Aorta (tissue), 5 donors: ENCODE data around the gene ATP5ME. TPM values are rescaled to one million over a fixed set of nuclear protein-coding genes. Genes with fewer than 3 reads are reported as not detected.

Experiments used
- ATAC-seq: fragments of 200-7000 bp; cut with Tn5 transposase; one replicate; pipeline ENCODE4 v1.9.1; 2022; ENCODE audit warnings: moderate library complexity; ENCODE audit not compliant: low FRiP score
- DNase-seq, 2 donors: peaks; one replicate each; pipeline ENCODE4 v3.0.0-alpha.2; 2020
- H3K27ac ChIP-seq, 2 donors: one replicate each; pipeline ENCODE4 v1.5.1; 2013; ENCODE audit warnings: low read length in 2 of 2, mild to moderate bottlenecking in 2 of 2, moderate library complexity in 2 of 2, control low read depth in 1 of 2, inconsistent platforms in 1 of 2, low read depth in 1 of 2
- H3K27me3 ChIP-seq, 2 donors: one replicate each; pipeline ENCODE4 v1.6.1; 2013; ENCODE audit warnings: control low read depth in 1 of 2, low read length in 1 of 2, mild to moderate bottlenecking in 1 of 2, moderate library complexity in 1 of 2; ENCODE audit not compliant: insufficient read depth in 2 of 2, control insufficient read depth in 1 of 2
- H3K36me3 ChIP-seq, 2 donors: one replicate each; pipeline ENCODE4 v1.6.1; 2013; ENCODE audit warnings: control low read depth in 1 of 2, low read length in 1 of 2, mild to moderate bottlenecking in 1 of 2; ENCODE audit not compliant: insufficient read depth in 2 of 2, control insufficient read depth in 1 of 2
- H3K4me1 ChIP-seq, 2 donors: one replicate each; pipeline ENCODE4 v1.6.1; 2013; ENCODE audit warnings: low read length in 2 of 2, control low read depth in 1 of 2, mild to moderate bottlenecking in 1 of 2, moderate library complexity in 1 of 2; ENCODE audit not compliant: insufficient read depth in 2 of 2, control insufficient read depth in 1 of 2
- H3K4me3 ChIP-seq, 2 donors: one replicate each; pipeline ENCODE4 v1.5.1; 2013; ENCODE audit warnings: low read length in 2 of 2, control low read depth in 1 of 2, mild to moderate bottlenecking in 1 of 2
- H3K9me3 ChIP-seq: one replicate; pipeline ENCODE4 v1.6.1; 2013; ENCODE audit warnings: mild to moderate bottlenecking, low read length; ENCODE audit not compliant: control insufficient read depth
- WGBS, 2 donors: extraction: QIAGEN DNeasy Blood & Tissue Kit; methylation state at CpG; one replicate each; pipeline ENCODE4 v1.1.7; 2013; 5-methylcytosine and 5-hydroxymethylcytosine counted together
- intact Hi-C, 2 donors: fragments of 100-400 bp; cut with DNase I; formaldehyde crosslinking; loops; one replicate each; pipeline versions ENCODE4 v1.14.2 to v1.15.0; 2022
- long read RNA-seq, 2 donors: library from polyadenylated mRNA; unstranded; transcript quantifications; one replicate each; pipeline ENCODE4 v2.0.0, GENCODE V29; 2020 to 2021
- polyA plus RNA-seq, 2 donors: library from polyadenylated mRNA; stranded (reverse); fragments of 200-250 nt; gene quantifications; one replicate each; pipeline ENCODE4 v1.2.3, GENCODE V29; 2013
- total RNA-seq, 2 donors: library from RNA; stranded (reverse); fragmentation: NEBNext Ultra II Directional; extraction: Animal tissue kit (Norgen Biotek cat#: 25700); gene quantifications; one replicate each; pipeline ENCODE4 v1.2.1, GENCODE V29; 2021
- donor health status: healthy with polysubstance abuse.
- donor health status: Bipolar disorder and iron deficiency.
- donor health status: DM: no; HTN: no; CAD: no.
- donor health status: DM: no; HTN: no; CAD: no.
- donor health status: DM: yes; HTN: yes; CAD: no.

Gene ATP5ME, protein sequence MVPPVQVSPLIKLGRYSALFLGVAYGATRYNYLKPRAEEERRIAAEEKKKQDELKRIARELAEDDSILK
- 100 to 1,000 TPM; 152 to 162 TPM for total RNA-seq
- 100 to 1,000 TPM; 492 to 599 TPM for polyA plus RNA-seq
- long read RNA-seq, donor 1, transcript ATP5ME-201 (4 exons, 365 nt) = major isoform, 24 of 25 reads
- long read RNA-seq, donor 1, partial matches to known transcripts = 0 of 25 reads
- long read RNA-seq, donor 1, other reads (novel, unspliced or antisense) = 1 of 25 reads
- long read RNA-seq, donor 2, transcript ATP5ME-201 (4 exons, 365 nt) = major isoform, 25 of 28 reads
- long read RNA-seq, donor 2, partial matches to known transcripts = 2 of 28 reads
- long read RNA-seq, donor 2, other reads (novel, unspliced or antisense) = 0 of 28 reads

DNA sequence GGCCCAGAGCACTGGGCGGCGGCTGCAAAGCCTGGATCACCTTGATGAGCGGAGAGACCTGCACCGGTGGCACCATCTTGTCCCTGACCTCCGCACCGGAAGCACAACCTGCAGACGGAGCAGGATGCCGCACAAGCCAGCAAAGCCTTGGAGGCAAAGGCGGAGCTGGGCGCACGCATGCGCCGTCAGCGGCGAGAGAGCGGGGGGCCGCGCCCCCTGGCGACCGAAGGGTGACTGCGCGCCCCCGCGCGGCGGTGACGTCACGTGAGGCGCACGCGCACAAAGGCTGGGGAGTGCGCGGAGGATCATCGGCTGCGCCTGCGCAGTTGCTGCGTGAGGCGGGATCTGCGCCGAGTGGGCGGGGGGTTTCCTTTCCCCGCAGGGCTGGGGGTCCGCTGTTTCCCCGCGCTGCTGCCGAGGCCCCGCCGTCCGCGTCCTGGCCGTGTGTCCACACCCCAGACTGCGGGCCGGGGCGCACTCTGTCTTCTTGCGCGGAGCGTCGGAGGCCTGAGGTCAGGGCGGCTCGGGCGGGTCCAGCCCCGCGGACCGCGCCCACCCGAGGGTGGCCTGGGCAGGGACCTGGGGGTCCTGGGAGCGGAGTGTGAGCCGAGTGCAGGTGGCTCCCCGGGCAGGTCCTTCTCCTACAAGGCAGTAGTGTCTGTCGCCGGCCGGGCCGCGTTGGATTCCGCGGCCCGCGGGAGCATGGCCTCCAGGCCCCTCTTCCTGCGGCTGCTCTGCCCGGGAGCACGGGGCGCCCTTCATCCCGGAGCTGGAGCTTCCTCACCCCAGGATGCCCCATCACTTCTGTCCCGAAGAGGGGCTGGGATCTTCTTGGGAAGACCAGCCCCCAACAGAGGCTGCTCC is at the start of gene ATP5ME, which contains the start of gene MYL5:
Gene ATP5ME (minus strand): TSS at position 105 of the 864 bp plus-strand sequence. CDS start 29 bp downstream, at position 76.
Gene MYL5 (plus strand): TSS at position 371 of the 864 bp plus-strand sequence. CDS start 3,485 bp downstream, outside the sequence.
- peak within 1 kb of the TSS; percentile 75 to 85 for H3K4me3 ChIP-seq
- DNase-seq (peak; percentile 98 to 99), ATAC-seq (peak; percentile 96)
- intact Hi-C loops = loop anchor here in 1 of 2 donors (5.0 to 10.0 kb wide), 2 partner anchors 110 to 432 kb away; no protein-coding TSS in a partner anchor
- no peaks in the 10 kb centered on the region for H3K9me3 ChIP-seq
- 0 to 1% methylated on average over 69 to 84 of the region's 84 CpGs for WGBS, 2 donors
- H3K4me1 ChIP-seq = no peaks in the 10 kb centered on the region
- H3K36me3 ChIP-seq = no peaks in the 10 kb centered on the region
- H3K27me3 ChIP-seq = no peaks in the 10 kb centered on the region
- peak within 1 kb of the TSS in 1 of 2 donors; percentile 35 for H3K27ac ChIP-seq

DNA sequence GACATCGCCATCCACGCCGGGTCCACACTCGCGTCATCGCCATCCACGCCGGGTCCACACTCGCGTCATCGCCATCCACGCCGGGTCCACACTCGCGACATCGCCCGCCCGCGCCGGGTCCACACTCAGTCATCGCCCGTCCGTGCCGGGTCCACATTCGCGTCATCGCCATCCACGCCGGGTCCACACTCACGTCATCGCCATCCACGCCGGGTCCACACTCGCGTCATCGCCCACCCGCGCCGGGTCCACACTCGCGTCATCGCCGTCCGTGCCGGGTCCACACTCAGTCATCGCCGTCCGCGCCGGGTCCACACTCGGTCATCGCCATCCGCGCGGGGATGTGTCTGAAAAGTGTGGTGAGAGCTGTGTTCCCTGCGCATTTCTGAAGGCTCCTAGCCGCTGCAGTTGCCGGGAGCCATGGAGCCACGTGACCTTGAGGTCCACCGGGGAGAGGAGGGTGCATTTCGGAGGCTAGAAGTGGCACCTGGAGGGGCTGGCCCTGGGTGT is 48.8 kb upstream of the ATP5ME start:
- Histone ChIP-seq H3K4me1 (no peaks in the 10 kb centered on the region), H3K4me3 (no peak overlapping the region), H3K27ac (no peak overlapping the region)

DNA sequence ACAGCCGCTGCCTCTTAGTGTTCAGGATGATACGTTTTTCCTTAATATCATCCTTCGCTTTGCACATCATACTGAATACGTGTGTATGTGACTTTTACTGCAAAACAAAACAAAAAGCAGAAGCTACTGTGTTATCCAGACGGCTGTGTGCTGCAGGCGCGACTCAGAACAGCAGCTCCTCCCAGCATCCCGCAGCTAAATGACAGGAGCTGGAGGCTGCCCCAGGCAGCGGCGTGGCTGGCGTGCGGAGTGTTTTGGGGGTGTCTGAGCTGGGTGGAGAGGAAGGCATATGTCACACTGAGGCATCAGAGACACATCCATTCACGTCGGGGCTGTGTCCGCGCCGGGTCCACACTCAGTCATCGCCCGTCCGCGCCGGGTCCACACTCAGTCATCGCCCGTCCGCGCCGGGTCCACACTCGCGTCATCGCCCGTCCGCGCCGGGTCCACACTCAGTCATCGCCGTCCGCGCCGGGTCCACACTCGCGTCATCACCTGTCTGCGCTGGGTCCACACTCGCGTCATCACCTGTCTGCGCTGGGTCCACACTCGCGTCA is 48.2 kb upstream of the ATP5ME start:
- 93 to 97% methylated on average over 23 to 47 of the region's 47 CpGs for WGBS, 2 donors
- intact Hi-C loops = no loop called here

More for the DNA sequence above, 48.8 kb upstream of the ATP5ME start:
- no peak for DNase-seq
- Histone ChIP-seq H3K27me3 (no peaks in the 10 kb centered on the region), H3K9me3 (no peaks in the 10 kb centered on the region), H3K36me3 (no peaks in the 10 kb centered on the region)
- intact Hi-C loops = no loop called here
- WGBS, 2 donors = 97 to 98% methylated on average over 61 of the region's 61 CpGs
- no peak for ATAC-seq

DNA sequence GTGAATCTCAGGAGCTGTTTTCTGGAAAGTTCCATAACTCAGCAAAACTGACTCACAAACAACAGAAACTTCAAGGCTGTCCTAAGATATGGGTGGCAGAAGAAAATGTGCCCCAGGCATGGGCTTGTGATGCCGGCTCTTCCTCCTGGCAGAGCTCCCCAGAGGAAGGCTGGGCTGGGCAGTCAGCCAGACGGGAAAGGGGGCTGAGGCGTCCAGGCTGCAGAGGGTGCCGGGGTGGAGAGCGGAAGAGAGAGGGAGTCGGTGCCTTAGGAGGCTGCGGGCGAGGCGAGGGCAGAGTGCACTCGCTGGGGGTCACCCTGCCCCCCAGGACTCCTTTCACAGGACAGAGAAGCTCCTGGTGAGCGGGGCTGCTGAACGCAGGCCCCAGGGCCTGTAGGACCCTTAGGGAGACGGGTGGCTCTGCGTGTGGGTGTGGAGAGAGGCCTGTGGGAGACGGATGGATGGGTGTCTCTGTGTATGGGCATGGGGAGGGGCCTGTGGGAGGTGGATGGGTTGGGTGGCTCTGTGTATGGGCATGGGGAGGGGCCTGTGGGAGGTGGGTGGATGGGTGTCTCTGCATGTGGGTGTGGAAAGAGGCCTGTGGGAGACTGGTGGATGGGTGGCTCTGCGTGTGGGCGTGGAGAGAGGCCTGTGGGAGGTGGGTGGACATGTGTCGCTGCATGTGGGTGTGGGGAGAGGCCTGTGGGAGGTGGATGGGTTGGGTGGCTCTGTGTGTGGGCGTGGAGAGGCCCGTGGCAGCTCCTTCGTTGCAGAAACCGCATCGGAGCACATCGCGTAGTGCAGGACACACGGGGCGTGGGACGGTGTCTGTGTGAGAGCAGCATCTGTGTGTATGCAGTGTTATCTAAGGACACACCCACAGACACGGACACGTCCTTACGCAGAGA is 47.4 kb upstream of the ATP5ME start:
- DNase-seq = peak in 1 of 2 donors; percentile 75
- Histone ChIP-seq H3K27ac (no peak overlapping the region), H3K36me3 (no peaks in the 10 kb centered on the region), H3K27me3 (no peaks in the 10 kb centered on the region), H3K4me3 (no peak overlapping the region), H3K4me1 (no peaks in the 10 kb centered on the region), H3K9me3 (no peaks in the 10 kb centered on the region)
- ATAC-seq = no peak
- 75 to 76% methylated on average over 31 of the region's 31 CpGs for WGBS, 2 donors
- intact Hi-C loops = no loop called here

More for the DNA sequence above, 48.2 kb upstream of the ATP5ME start:
- H3K9me3 ChIP-seq = no peaks in the 10 kb centered on the region
- H3K27me3 ChIP-seq = no peaks in the 10 kb centered on the region
- DNase-seq = no peak
- ATAC-seq = no peak
- no peak overlapping the region for H3K27ac ChIP-seq
- no peak overlapping the region for H3K4me3 ChIP-seq
- no peaks in the 10 kb centered on the region for H3K36me3 ChIP-seq
- no peaks in the 10 kb centered on the region for H3K4me1 ChIP-seq

DNA sequence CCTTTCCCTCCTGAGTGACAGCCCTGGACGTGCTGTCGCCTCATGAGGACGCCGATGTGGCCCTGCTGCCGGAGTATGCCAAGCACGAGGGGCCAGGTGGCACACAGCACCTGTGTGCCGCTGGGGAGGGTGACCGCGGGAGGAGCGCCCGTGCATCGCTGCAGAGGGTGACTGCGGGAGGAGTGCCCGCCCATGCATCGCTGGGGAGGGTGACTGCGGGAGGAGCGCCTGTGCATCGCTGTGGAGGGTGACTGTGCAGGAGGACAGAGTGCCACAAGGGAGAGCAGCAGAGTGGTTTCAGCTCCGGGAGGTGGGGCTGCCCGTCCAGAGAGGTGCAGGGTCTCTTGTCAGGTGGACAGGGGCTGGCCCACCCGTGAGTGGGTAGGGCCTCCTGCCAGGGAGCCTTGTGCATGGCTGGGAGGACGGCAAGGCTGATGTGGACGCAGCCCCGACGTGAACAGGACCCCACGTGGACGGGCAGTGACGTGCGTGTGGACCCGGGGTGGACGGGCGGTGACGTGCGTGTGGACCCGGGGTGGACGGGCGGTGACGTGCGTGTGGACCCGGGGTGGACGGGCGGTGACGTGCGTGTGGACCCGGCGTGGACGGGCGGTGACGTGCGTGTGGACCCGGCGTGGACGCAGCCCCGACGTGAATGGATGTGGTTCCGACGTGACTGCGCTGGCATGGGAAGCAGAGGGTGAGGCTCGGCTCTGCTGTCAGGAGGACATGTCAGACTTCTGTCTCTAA is 46.2 kb upstream of the ATP5ME start:
- DNase-seq (no peak), ATAC-seq (peak; percentile 37)
- Histone ChIP-seq H3K36me3 (no peaks in the 10 kb centered on the region), H3K9me3 (no peaks in the 10 kb centered on the region), H3K4me3 (no peak overlapping the region), H3K27ac (no peak overlapping the region), H3K27me3 (no peaks in the 10 kb centered on the region), H3K4me1 (no peaks in the 10 kb centered on the region)
- intact Hi-C loops = no loop called here
- WGBS, 2 donors = 96% methylated on average over 59 of the region's 59 CpGs

DNA sequence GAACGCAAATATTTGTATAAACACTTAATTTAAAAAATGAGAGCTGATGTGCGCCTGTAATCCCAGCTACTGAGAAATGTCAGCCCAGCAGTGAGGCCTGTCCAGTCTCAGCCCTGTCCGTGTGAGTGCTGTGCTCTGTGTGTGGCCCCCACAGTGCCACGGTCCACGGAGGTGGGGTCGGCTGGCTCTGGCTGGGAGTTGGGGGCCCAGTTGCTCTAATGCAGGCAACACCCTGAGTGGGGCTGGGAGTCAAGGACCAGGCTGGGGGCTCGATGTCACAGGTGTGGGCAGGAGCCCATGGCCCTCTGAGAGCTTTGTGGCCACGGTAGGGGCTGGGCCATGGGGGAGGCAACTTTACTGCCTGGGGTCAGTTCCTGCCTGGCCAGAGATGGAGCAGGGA is 44.4 kb upstream of the ATP5ME start:
- no peaks in the 10 kb centered on the region for H3K9me3 ChIP-seq
- intact Hi-C loops = no loop called here
- H3K36me3 ChIP-seq = no peaks in the 10 kb centered on the region
- no peaks in the 10 kb centered on the region for H3K27me3 ChIP-seq
- DNase-seq (no peak), ATAC-seq (no peak)
- no peaks in the 10 kb centered on the region for H3K4me1 ChIP-seq
- WGBS, 2 donors = 85 to 89% methylated on average over 8 of the region's 8 CpGs
- H3K27ac ChIP-seq = no peak overlapping the region
- H3K4me3 ChIP-seq = no peak overlapping the region

DNA sequence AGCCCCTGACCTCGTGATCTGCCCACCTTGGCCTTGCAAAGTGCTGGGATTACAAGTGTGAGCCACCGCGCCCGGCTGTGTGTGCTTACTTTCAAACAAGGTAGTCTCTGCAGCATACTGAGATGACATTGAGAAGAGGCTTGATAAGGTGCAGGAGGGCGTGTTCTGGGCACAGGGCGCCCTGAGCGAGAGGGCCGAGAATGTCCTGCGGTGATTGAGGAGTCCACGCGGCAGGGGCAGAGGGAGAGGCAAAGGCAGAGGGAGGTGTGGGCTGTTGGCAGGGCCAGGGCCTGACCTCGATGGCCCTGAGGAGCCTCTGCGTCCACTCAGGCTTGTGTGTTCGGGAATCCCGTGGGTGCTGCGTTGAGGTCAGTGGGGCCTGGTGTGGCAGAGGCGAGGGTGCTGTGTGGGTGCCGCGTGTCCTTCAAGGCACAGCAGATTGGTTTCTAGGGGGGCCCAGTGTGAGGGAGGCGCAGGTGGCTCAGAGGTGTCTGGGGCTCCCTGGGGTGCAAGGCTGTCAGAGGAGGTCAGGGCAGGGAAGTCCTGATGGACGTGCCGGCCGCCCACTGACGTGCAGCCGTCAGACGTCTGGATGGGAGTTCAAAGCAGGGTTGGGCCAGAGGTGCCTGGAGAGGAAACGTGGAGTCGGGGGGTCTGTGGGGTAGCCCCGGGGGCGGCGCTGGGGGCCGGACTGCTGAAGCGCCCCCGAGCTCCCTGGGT is 43.7 kb upstream of the ATP5ME start:
- WGBS, 2 donors = 88 to 92% methylated on average over 34 of the region's 34 CpGs
- H3K27ac ChIP-seq = no peak overlapping the region
- peak; percentile 16 for ATAC-seq

More for the DNA sequence above, 43.7 kb upstream of the ATP5ME start:
- no peaks in the 10 kb centered on the region for H3K9me3 ChIP-seq
- no peak for DNase-seq
- intact Hi-C loops = no loop called here
- no peak overlapping the region for H3K4me3 ChIP-seq
- H3K36me3 ChIP-seq = no peaks in the 10 kb centered on the region
- no peaks in the 10 kb centered on the region for H3K4me1 ChIP-seq
- H3K27me3 ChIP-seq = no peaks in the 10 kb centered on the region
